Measurements from ENCODE around the gene MYO1C. TPM values are rescaled to one million over a fixed set of nuclear protein-coding genes. Genes with fewer than 3 reads are reported as not detected.
"Not testable (repeated sequence)": the region's sequence is repeated elsewhere in the genome, so short reads cannot be mapped to it uniquely, and the experiment has no call there.

The MYO1C gene
- total RNA-seq, 1 donor, result 250 TPM

- no peak overlapping the region for H2AFZ ChIP-seq (ENCODE audit: low read length)
- H3K9me3 ChIP-seq (ENCODE audit: low read depth, low read length), result no peaks in the 10 kb centered on the region
- no peak overlapping the region for H3K4me3 ChIP-seq (ENCODE audit: insufficient read depth, low read length)
- H3K36me3 ChIP-seq (ENCODE audit: insufficient read depth, low read length), result peaks cover 35% of the 10 kb centered on the region
- no peak overlapping the region for H3K27ac ChIP-seq (ENCODE audit: low read depth, low read length)
- no peaks in the 10 kb centered on the region for H3K27me3 ChIP-seq (ENCODE audit: insufficient read depth, low read length)
- TF ChIP-seq, protein P1, sequence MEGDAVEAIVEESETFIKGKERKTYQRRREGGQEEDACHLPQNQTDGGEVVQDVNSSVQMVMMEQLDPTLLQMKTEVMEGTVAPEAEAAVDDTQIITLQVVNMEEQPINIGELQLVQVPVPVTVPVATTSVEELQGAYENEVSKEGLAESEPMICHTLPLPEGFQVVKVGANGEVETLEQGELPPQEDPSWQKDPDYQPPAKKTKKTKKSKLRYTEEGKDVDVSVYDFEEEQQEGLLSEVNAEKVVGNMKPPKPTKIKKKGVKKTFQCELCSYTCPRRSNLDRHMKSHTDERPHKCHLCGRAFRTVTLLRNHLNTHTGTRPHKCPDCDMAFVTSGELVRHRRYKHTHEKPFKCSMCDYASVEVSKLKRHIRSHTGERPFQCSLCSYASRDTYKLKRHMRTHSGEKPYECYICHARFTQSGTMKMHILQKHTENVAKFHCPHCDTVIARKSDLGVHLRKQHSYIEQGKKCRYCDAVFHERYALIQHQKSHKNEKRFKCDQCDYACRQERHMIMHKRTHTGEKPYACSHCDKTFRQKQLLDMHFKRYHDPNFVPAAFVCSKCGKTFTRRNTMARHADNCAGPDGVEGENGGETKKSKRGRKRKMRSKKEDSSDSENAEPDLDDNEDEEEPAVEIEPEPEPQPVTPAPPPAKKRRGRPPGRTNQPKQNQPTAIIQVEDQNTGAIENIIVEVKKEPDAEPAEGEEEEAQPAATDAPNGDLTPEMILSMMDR (IDR thresholded peaks at IDR 0.05; ENCODE audit: extremely low read depth, low read depth, low read length), result no peak
- peaks cover 53% of the 10 kb centered on the region for H4K20me1 ChIP-seq (ENCODE audit: insufficient read depth, low read length)
- H3K4me2 ChIP-seq (ENCODE audit: insufficient read depth, low read length), result no peak overlapping the region
- peaks cover 18% of the 10 kb centered on the region for H3K4me1 ChIP-seq (ENCODE audit: insufficient read depth, low read length)
- no peak for DNase-seq (ENCODE audit: insufficient read length, low spot score, missing footprints)
- H3K79me2 ChIP-seq (ENCODE audit: insufficient read depth, low read length), result peaks cover 43% of the 10 kb centered on the region
Measured at GRCh38 chr17:1420163-1420562, 72.3 kb downstream of the MYO1C start.

DNA sequence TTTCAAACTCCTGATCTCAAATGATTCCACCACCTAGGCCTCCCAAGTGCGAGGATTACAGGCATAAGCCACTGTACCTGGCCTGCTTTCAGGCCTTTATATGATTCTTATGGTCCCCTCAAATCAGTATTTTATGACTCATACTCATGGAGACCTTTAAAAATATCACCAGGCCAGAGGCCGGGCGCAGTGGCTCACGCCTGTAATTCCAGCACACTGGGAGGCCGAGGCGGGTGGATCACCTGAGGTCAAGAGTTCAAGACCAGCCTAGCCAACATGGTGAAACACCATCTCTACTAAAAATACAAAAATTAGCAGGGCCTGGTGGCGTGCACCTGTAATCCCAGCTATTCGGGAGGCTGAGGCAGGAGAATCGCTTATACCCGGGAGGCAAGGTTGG, 74.0 kb downstream of the MYO1C start:
- H3K4me1 ChIP-seq (ENCODE audit: insufficient read depth, low read length), result peaks cover 14% of the 10 kb centered on the region
- not testable (repeated sequence) for H3K27me3 ChIP-seq (ENCODE audit: insufficient read depth, low read length); H3K27ac ChIP-seq (ENCODE audit: low read depth, low read length); H3K4me3 ChIP-seq (ENCODE audit: insufficient read depth, low read length); H3K9me3 ChIP-seq (ENCODE audit: low read depth, low read length); DNase-seq (ENCODE audit: insufficient read length, low spot score, missing footprints); H2AFZ ChIP-seq (ENCODE audit: low read length); H3K4me2 ChIP-seq (ENCODE audit: insufficient read depth, low read length)
- H3K36me3 ChIP-seq (ENCODE audit: insufficient read depth, low read length), result peaks cover 32% of the 10 kb centered on the region
- peaks cover 29% of the 10 kb centered on the region for H3K79me2 ChIP-seq (ENCODE audit: insufficient read depth, low read length)
- H4K20me1 ChIP-seq (ENCODE audit: insufficient read depth, low read length), result peaks cover 49% of the 10 kb centered on the region

DNA sequence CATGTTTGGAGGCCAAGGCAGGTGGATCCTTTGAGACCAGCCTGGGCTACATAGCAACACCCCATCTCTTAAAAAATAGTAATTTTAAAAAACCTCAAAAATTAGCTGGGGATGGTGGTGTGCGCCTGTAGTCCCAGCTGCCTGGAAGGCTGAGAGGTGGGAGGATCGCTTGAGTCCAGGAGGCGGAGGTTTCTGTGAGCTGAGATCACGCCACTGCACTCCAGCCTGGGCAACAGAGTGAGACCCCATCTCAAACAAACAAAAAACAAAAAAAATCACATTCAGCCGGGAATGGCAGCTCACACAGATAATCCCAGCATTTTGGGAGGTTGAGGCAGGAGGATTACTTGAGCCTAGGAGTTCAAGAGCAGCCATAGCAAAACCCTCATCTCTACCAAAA, 76.1 kb downstream of the MYO1C start:
- peaks cover 32% of the 10 kb centered on the region for H4K20me1 ChIP-seq (ENCODE audit: insufficient read depth, low read length)
- H3K9me3 ChIP-seq (ENCODE audit: low read depth, low read length), result no peaks in the 10 kb centered on the region
- H3K4me1 ChIP-seq (ENCODE audit: insufficient read depth, low read length), result peaks cover 12% of the 10 kb centered on the region
- H3K27ac ChIP-seq (ENCODE audit: low read depth, low read length), result no peak overlapping the region
- peaks cover 18% of the 10 kb centered on the region for H3K36me3 ChIP-seq (ENCODE audit: insufficient read depth, low read length)
- no peak overlapping the region for H2AFZ ChIP-seq (ENCODE audit: low read length)
- peaks cover 14% of the 10 kb centered on the region for H3K79me2 ChIP-seq (ENCODE audit: insufficient read depth, low read length)
- TF ChIP-seq, protein P1 (IDR thresholded peaks at IDR 0.05; ENCODE audit: extremely low read depth, low read depth, low read length), result no peak
- H3K27me3 ChIP-seq (ENCODE audit: insufficient read depth, low read length), result no peaks in the 10 kb centered on the region
- H3K4me3 ChIP-seq (ENCODE audit: insufficient read depth, low read length), result no peak overlapping the region
- H3K4me2 ChIP-seq (ENCODE audit: insufficient read depth, low read length), result no peak overlapping the region
- DNase-seq (ENCODE audit: insufficient read length, low spot score, missing footprints), result no peak

DNA sequence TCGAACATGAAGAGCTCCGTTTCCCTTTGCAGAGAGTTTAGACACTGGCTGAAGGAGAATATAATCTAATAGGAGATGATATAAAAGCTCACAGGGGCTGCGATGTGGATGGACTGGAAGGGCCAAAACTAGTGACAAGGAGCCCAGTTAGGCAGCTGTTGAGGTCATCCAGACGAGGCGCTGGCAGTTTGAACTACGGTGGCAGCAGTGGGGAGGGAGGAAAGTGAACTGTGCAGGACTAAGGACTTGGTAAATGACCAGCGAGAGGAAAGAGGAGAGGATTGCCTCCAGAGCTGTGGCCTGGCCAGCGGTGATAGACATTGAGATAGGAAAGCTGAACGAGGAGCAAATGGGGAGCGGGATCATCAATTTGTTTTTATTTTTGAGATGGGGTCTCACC, 77.9 kb downstream of the MYO1C start:
- Histone ChIP-seq H3K27me3 (ENCODE audit: insufficient read depth, low read length) (no peaks in the 10 kb centered on the region), H4K20me1 (ENCODE audit: insufficient read depth, low read length) (peaks cover 20% of the 10 kb centered on the region), H2AFZ (ENCODE audit: low read length) (no peak overlapping the region), H3K36me3 (ENCODE audit: insufficient read depth, low read length) (peaks cover 4% of the 10 kb centered on the region), H3K4me1 (ENCODE audit: insufficient read depth, low read length) (peaks cover 12% of the 10 kb centered on the region), H3K9me3 (ENCODE audit: low read depth, low read length) (no peaks in the 10 kb centered on the region), H3K27ac (ENCODE audit: low read depth, low read length) (no peak overlapping the region), H3K79me2 (ENCODE audit: insufficient read depth, low read length) (peaks cover 2% of the 10 kb centered on the region), H3K4me2 (ENCODE audit: insufficient read depth, low read length) (no peak overlapping the region), H3K4me3 (ENCODE audit: insufficient read depth, low read length) (no peak overlapping the region)
- TF ChIP-seq, protein P1 (IDR thresholded peaks at IDR 0.05; ENCODE audit: extremely low read depth, low read depth, low read length), result no peak
- no peak for DNase-seq (ENCODE audit: insufficient read length, low spot score, missing footprints)

Other genes starting within 250 kb of the MYO1C start
- not detected in 2 replicates for gene BHLHA9, start 222.2 kb downstream of the MYO1C start, total RNA-seq
- not detected in 2 replicates for gene TRARG1, start 213.0 kb downstream of the MYO1C start, total RNA-seq
- gene YWHAE, start 92.5 kb downstream of the MYO1C start, total RNA-seq, result 401 and 433 TPM in 2 replicates
- gene CRK, start 36.5 kb downstream of the MYO1C start, total RNA-seq, result 102 and 109 TPM in 2 replicates
- gene INPP5K, start 23.9 kb upstream of the MYO1C start, total RNA-seq, result 40.4 and 51.4 TPM in 2 replicates
- gene PITPNA, start 70.1 kb upstream of the MYO1C start, total RNA-seq, result 19.2 and 21.5 TPM in 2 replicates
- 4.4 and 5.4 TPM in 2 replicates for gene SLC43A2, start 136.1 kb upstream of the MYO1C start, total RNA-seq
- gene SCARF1, start 153.0 kb upstream of the MYO1C start, total RNA-seq, result 0.88 and 1.4 TPM in 2 replicates
- gene RILP, start 157.2 kb upstream of the MYO1C start, total RNA-seq, result 11.2 and 11.6 TPM in 2 replicates
- 107 and 111 TPM in 2 replicates for gene PRPF8, start 192.2 kb upstream of the MYO1C start, total RNA-seq
- 4.7 TPM in 2 replicates for gene TLCD2, start 217.7 kb upstream of the MYO1C start, total RNA-seq
- 47.7 and 47.8 TPM in 2 replicates for gene WDR81, start 232.0 kb upstream of the MYO1C start, total RNA-seq